ENCODE results near the gene CNGA2. TPM values are rescaled to one million over a fixed set of nuclear protein-coding genes. Genes with fewer than 3 reads are reported as not detected.

The CNGA2 gene
- polyA plus RNA-seq, 1 donor from 2014 or later: not detected

GRCh38 chrX:151700581-151700980 lies 34.0 kb upstream of the CNGA2 start:
- H3K9me2 ChIP-seq (ENCODE audit: insufficient read depth, low read length): no peaks in the 10 kb centered on the region
- H3K79me2 ChIP-seq (replicated peaks; ENCODE audit: insufficient read depth, low read length): no peaks in the 10 kb centered on the region
- H3K9me3 ChIP-seq (ENCODE audit: low read length): no peaks in the 10 kb centered on the region
- no peak overlapping the region for H3K9ac ChIP-seq (ENCODE audit: low read length)
- H3K4me2 ChIP-seq (ENCODE audit: low read length): no peak overlapping the region
- H3K27me3 ChIP-seq (ENCODE audit: insufficient read depth, low read depth, low read length): no peaks in the 10 kb centered on the region
- H3K36me3 ChIP-seq (ENCODE audit: insufficient read depth, low read length): no peaks in the 10 kb centered on the region
- TF ChIP-seq EP300 (conservative IDR thresholded peaks at IDR 0.05; ENCODE audit: poor library complexity, severe bottlenecking) (no peak), MXI1 (conservative IDR thresholded peaks at IDR 0.05; ENCODE audit: poor library complexity, severe bottlenecking) (no peak), EZH2 (IDR thresholded peaks at IDR 0.05; ENCODE audit: borderline replicate concordance, insufficient read depth, low read length, poor library complexity, severe bottlenecking) (no peak), TAF1 (IDR thresholded peaks at IDR 0.05; ENCODE audit: low read depth) (no peak), POLR2AphosphoS5 (IDR thresholded peaks at IDR 0.05) (no peak), CTCF (IDR thresholded peaks at IDR 0.05; ENCODE audit: poor library complexity, severe bottlenecking) (no peak)
- no peak overlapping the region for H2AFZ ChIP-seq (ENCODE audit: low read depth, low read length)
- no peak overlapping the region for H3K27ac ChIP-seq (ENCODE audit: low read length)
- no peaks in the 10 kb centered on the region for H4K20me1 ChIP-seq (ENCODE audit: insufficient read depth)
- H3F3A ChIP-seq (ENCODE audit: insufficient read depth, low read length, poor library complexity, severe bottlenecking): no peaks in the 10 kb centered on the region
- H3K4me3 ChIP-seq (ENCODE audit: low read length): no peak overlapping the region

GRCh38 chrX:151701071-151701470 lies 33.5 kb upstream of the CNGA2 start:
- H3K9ac ChIP-seq (ENCODE audit: low read length): no peak overlapping the region
- H3K27me3 ChIP-seq (ENCODE audit: insufficient read depth, low read depth, low read length): no peaks in the 10 kb centered on the region
- no peaks in the 10 kb centered on the region for H4K20me1 ChIP-seq (ENCODE audit: insufficient read depth)
- H3K4me2 ChIP-seq (ENCODE audit: low read length): no peak overlapping the region
- H3K4me3 ChIP-seq (ENCODE audit: low read length): no peak overlapping the region
- H2AFZ ChIP-seq (ENCODE audit: low read depth, low read length): no peak overlapping the region
- no peak overlapping the region for H3K27ac ChIP-seq (ENCODE audit: low read length)
- H3K9me3 ChIP-seq (ENCODE audit: low read length): no peaks in the 10 kb centered on the region
- no peaks in the 10 kb centered on the region for H3K9me2 ChIP-seq (ENCODE audit: insufficient read depth, low read length)
- no peaks in the 10 kb centered on the region for H3F3A ChIP-seq (ENCODE audit: insufficient read depth, low read length, poor library complexity, severe bottlenecking)
- H3K79me2 ChIP-seq (replicated peaks; ENCODE audit: insufficient read depth, low read length): no peaks in the 10 kb centered on the region
- H3K36me3 ChIP-seq (ENCODE audit: insufficient read depth, low read length): no peaks in the 10 kb centered on the region
- no peak for TF ChIP-seq TAF1 (IDR thresholded peaks at IDR 0.05; ENCODE audit: low read depth)
- no peak for TF ChIP-seq RAD21 (conservative IDR thresholded peaks at IDR 0.05)
- no peak for TF ChIP-seq REST (IDR thresholded peaks at IDR 0.05; ENCODE audit: borderline replicate concordance)
- no peak for TF ChIP-seq CTCF (IDR thresholded peaks at IDR 0.05; ENCODE audit: poor library complexity, severe bottlenecking)
